ENCODE data around the gene SLC16A6.
"Not testable (repeated sequence)": the region's sequence is repeated elsewhere in the genome, so short reads cannot be mapped to it uniquely, and the experiment has no call there.

The SLC16A6 gene

DNA sequence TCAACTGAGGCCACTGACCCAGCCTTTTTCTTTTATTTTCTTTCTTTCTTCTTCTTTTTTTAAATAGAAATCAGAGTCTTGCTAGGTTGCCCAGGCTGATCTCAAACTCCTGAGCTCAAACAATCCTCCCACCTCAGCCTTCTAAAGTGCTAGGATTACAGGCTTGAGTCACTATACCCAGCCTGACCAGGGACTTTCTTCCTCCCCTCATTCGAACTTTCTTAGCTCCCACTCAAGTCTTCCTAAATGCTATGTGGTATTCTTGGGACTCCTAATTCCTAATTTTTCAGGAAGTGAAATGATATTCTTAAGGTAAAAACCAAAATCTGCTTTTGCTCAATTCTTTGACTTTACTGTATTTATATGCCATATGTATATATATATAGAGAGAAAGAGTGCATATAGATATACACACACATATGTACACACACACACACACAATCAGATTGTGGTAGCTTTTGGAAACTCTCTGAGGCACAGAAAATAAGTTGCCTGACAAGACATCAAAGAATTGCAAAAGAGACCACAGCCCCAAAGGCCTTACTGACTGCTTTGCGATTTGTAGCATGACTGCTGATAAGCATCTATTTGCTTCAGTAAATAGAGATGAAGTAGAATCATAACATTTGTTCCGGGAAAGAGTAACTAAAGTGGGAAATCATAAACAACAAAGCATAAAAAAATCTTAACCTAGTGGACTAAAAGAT, 52.6 kb downstream of the SLC16A6 start:
- DNase-seq (ENCODE audit: low spot score): no peak
- TF ChIP-seq CTCF (IDR thresholded peaks at IDR 0.05; ENCODE audit: poor library complexity, severe bottlenecking): no peak
- no peak overlapping the region for H3K4me3 ChIP-seq (ENCODE audit: severe bottlenecking)
- H3K36me3 ChIP-seq (ENCODE audit: low read depth): no peaks in the 10 kb centered on the region
- ATAC-seq (ENCODE audit: low read depth): no peak
- no peak overlapping the region for H3K27ac ChIP-seq (ENCODE audit: poor library complexity, severe bottlenecking)
- H3K4me1 ChIP-seq (ENCODE audit: insufficient read depth, poor library complexity, severe bottlenecking): no peaks in the 10 kb centered on the region
- H3K9me3 ChIP-seq (ENCODE audit: severe bottlenecking): no peaks in the 10 kb centered on the region
- H3K27me3 ChIP-seq (ENCODE audit: insufficient read depth, poor library complexity, severe bottlenecking): no peaks in the 10 kb centered on the region

DNA sequence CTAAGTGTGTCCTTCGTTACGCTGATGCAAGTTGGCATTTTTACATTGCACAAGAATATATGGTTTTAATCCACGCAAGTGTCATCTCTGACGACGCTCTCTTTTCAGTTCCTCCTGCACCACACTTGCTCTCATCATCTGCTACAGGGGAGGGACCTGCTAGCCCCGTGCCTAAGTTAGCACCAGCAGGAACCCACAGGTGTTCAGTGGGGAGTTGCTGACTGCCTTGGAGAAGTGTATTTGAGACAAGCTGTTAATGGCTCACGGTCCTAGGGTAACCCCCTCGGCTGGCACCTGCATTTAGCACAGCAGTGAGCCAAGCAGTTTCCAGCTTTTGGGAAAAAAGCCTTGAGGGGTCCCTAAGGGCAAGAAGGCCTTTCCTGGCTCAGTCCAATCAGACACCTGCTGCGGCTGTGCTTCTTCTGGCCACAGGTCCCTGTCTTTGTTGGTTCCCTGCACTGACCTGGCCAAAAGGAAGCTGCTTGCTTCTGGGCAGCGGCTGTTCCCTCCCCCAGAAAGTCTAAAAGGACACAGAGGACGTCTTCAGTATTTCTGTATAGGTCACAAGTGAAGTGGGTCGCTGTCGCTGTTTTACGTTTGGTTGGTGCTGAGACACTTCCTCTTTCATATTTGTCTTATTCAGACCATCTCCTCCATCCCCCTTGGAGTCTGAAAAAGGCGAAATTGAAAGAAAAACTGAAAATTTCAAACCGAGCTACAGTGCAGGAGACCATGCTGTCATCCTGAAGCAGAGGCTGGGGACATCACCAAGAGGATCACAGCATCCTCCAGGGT, 53.4 kb downstream of the SLC16A6 start:
- H3K4me3 ChIP-seq (ENCODE audit: severe bottlenecking); H3K9me3 ChIP-seq (ENCODE audit: severe bottlenecking); ATAC-seq (ENCODE audit: low read depth); H3K36me3 ChIP-seq (ENCODE audit: low read depth); H3K27me3 ChIP-seq (ENCODE audit: insufficient read depth, poor library complexity, severe bottlenecking); H3K27ac ChIP-seq (ENCODE audit: poor library complexity, severe bottlenecking); DNase-seq (ENCODE audit: low spot score); H3K4me1 ChIP-seq (ENCODE audit: insufficient read depth, poor library complexity, severe bottlenecking): not testable (repeated sequence)

- H3K27me3 ChIP-seq (ENCODE audit: insufficient read depth, poor library complexity, severe bottlenecking); H3K36me3 ChIP-seq (ENCODE audit: low read depth); ATAC-seq (ENCODE audit: low read depth); DNase-seq (ENCODE audit: low spot score); H3K4me1 ChIP-seq (ENCODE audit: insufficient read depth, poor library complexity, severe bottlenecking); H3K9me3 ChIP-seq (ENCODE audit: severe bottlenecking); H3K4me3 ChIP-seq (ENCODE audit: severe bottlenecking); H3K27ac ChIP-seq (ENCODE audit: poor library complexity, severe bottlenecking): not testable (repeated sequence)
Measured at GRCh38 chr17:68235336-68235791, 55.6 kb downstream of the SLC16A6 start.

DNA sequence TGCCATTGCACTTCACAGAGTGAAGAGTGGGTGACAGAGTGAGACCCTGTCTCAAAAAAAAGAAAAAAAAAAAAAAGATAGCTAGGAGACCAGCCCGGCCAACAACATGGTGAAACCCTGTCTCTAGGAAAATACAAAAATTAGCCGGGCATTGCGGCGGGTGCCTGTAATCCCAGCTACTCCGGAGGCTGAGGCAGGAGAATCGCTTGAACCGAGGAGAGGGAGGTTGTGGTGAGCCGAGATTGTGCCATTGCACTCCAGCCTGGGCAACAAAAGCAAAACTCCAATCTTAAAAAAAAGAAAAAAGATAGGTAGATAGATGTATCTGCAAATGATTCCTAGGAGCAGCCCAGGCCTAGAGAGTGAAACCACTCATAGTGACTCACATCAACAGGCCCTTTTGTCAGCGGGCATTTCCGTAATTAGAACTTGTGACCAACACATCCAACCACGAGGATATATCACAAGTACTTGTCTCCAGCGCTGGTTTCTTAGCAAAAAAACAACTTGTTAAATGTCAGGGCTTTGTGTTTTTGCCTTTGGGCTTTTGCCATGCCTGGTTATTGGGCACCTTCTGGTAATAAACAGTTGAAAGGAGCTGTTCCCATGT, 56.1 kb downstream of the SLC16A6 start:
- not testable (repeated sequence) for H3K9me3 ChIP-seq (ENCODE audit: severe bottlenecking); H3K36me3 ChIP-seq (ENCODE audit: low read depth); H3K27ac ChIP-seq (ENCODE audit: poor library complexity, severe bottlenecking); H3K4me3 ChIP-seq (ENCODE audit: severe bottlenecking); H3K27me3 ChIP-seq (ENCODE audit: insufficient read depth, poor library complexity, severe bottlenecking); DNase-seq (ENCODE audit: low spot score); H3K4me1 ChIP-seq (ENCODE audit: insufficient read depth, poor library complexity, severe bottlenecking)
- peak; percentile 85 for ATAC-seq (ENCODE audit: low read depth)

- H3K27me3 ChIP-seq (ENCODE audit: insufficient read depth, poor library complexity, severe bottlenecking); H3K4me1 ChIP-seq (ENCODE audit: insufficient read depth, poor library complexity, severe bottlenecking); H3K4me3 ChIP-seq (ENCODE audit: severe bottlenecking); H3K27ac ChIP-seq (ENCODE audit: poor library complexity, severe bottlenecking); DNase-seq (ENCODE audit: low spot score); H3K9me3 ChIP-seq (ENCODE audit: severe bottlenecking); H3K36me3 ChIP-seq (ENCODE audit: low read depth): not testable (repeated sequence)
- peak; percentile 73 for ATAC-seq (ENCODE audit: low read depth)
Measured at GRCh38 chr17:68232741-68233140, 58.2 kb downstream of the SLC16A6 start.

DNA sequence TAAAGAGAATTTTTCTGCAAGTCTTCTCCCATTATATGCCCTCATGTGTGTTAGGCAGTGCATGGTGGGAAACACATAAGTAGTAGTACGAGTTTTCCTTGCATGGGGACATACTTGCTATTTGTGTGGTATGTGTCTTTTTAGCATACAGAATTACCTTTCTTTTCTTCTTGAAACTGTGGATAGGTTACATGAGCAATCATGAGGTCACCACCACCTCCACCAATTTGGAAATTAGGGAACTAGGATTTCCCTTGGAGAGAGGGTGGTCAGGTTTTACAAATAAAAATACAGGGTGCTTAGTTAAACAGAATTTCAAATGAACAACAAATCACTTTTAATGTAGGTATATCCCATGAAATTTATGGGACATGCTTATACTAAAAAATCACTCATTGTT, 59.4 kb downstream of the SLC16A6 start:
- H3K9me3 ChIP-seq (ENCODE audit: severe bottlenecking): no peaks in the 10 kb centered on the region
- no peak overlapping the region for H3K27ac ChIP-seq (ENCODE audit: poor library complexity, severe bottlenecking)
- DNase-seq (ENCODE audit: low spot score) (no peak), ATAC-seq (ENCODE audit: low read depth) (no peak)
- H3K4me1 ChIP-seq (ENCODE audit: insufficient read depth, poor library complexity, severe bottlenecking): no peaks in the 10 kb centered on the region
- no peaks in the 10 kb centered on the region for H3K27me3 ChIP-seq (ENCODE audit: insufficient read depth, poor library complexity, severe bottlenecking)
- TF ChIP-seq CTCF (IDR thresholded peaks at IDR 0.05; ENCODE audit: poor library complexity, severe bottlenecking): no peak
- no peak overlapping the region for H3K4me3 ChIP-seq (ENCODE audit: severe bottlenecking)
- no peaks in the 10 kb centered on the region for H3K36me3 ChIP-seq (ENCODE audit: low read depth)

GRCh38 chr17:68231131-68231530, 59.8 kb downstream of the SLC16A6 start:
- DNase-seq (ENCODE audit: low spot score); H3K4me3 ChIP-seq (ENCODE audit: severe bottlenecking); H3K4me1 ChIP-seq (ENCODE audit: insufficient read depth, poor library complexity, severe bottlenecking); H3K9me3 ChIP-seq (ENCODE audit: severe bottlenecking); H3K36me3 ChIP-seq (ENCODE audit: low read depth); ATAC-seq (ENCODE audit: low read depth); H3K27ac ChIP-seq (ENCODE audit: poor library complexity, severe bottlenecking); H3K27me3 ChIP-seq (ENCODE audit: insufficient read depth, poor library complexity, severe bottlenecking): not testable (repeated sequence)

Data from RWPE2 (cell line).